ENCODE measurements around the gene CHMP4B. TPM values are rescaled to one million over a fixed set of nuclear protein-coding genes. Genes with fewer than 3 reads are reported as not detected.

Gene CHMP4B
- total RNA-seq, 2 experiments from 2014 or later: 84.0 to 87.6 TPM

Other genes starting within 250 kb of the CHMP4B start
- under 1 TPM; 0.21 to 0.32 TPM for gene C20orf144, start 149.0 kb upstream of the CHMP4B start, total RNA-seq
- 1 to 10 TPM; 4.2 to 4.7 TPM for gene ACTL10, start 144.4 kb upstream of the CHMP4B start, total RNA-seq
- gene NECAB3, start 136.9 kb upstream of the CHMP4B start, total RNA-seq: 10 to 100 TPM; 17.5 to 20.1 TPM
- 10 to 100 TPM; 79.9 to 80.7 TPM for gene E2F1, start 125.0 kb upstream of the CHMP4B start, total RNA-seq
- 1 to 10 TPM; 7.0 to 7.5 TPM for gene PXMP4, start 91.0 kb upstream of the CHMP4B start, total RNA-seq
- gene ZNF341, start 79.4 kb upstream of the CHMP4B start, total RNA-seq: 1 to 10 TPM; 4.3 to 5.0 TPM
- gene RALY, start 182.6 kb downstream of the CHMP4B start, total RNA-seq: 100 to 1,000 TPM; 145 to 148 TPM